HG03521 (cell line): Measurements from ENCODE around the gene NRAP.
A peak's percentile ranks its signal among the peaks of the same experiment; 100 is the strongest.
"Not testable (repeated sequence)": the region's sequence is repeated elsewhere in the genome, so short reads cannot be mapped to it uniquely, and the experiment has no call there.

Experiments
- ATAC-seq: cut with Tn5 transposase; IDR thresholded peaks from one replicate; pipeline ENCODE4 v1.9.1; 2021; ENCODE audit warnings: mild to moderate bottlenecking, moderate library complexity; ENCODE audit not compliant: unreplicated experiment

Gene NRAP

GRCh38 chr10:113681533-113682470 lies 18.0 kb upstream of the NRAP start:
- ATAC-seq = peak; percentile 55

GRCh38 chr10:113680190-113681111 lies 16.6 kb upstream of the NRAP start:
- ATAC-seq = peak; percentile 5

- ATAC-seq = peak; percentile 66
Measured at GRCh38 chr10:113679463-113680189, 15.8 kb upstream of the NRAP start, which contains the start of gene CASP7. CASP7 (plus strand) TSS chr10:113679912; CDS start chr10:113697494, 17,582 bp downstream.

- peak; percentile 67 for ATAC-seq
Measured at GRCh38 chr10:113666682-113667252, 2.9 kb upstream of the NRAP start.

GRCh38 chr10:113665806-113666354 lies 2.0 kb upstream of the NRAP start:
- no peak for ATAC-seq

GRCh38 chr10:113665352-113665751 lies 1.5 kb upstream of the NRAP start:
- ATAC-seq = no peak

GRCh38 chr10:113663142-113663541 lies 699 bp downstream of the NRAP start:
- no peak for ATAC-seq

GRCh38 chr10:113661332-113661731 lies 2.5 kb downstream of the NRAP start:
- no peak for ATAC-seq

- ATAC-seq = no peak
Measured at GRCh38 chr10:113657544-113657943, 6.3 kb downstream of the NRAP start.

- ATAC-seq = no peak
Measured at GRCh38 chr10:113656896-113657295, 6.9 kb downstream of the NRAP start.

GRCh38 chr10:113652456-113652855 lies 11.4 kb downstream of the NRAP start:
- not testable (repeated sequence) for ATAC-seq

- ATAC-seq = no peak
Measured at GRCh38 chr10:113651898-113652297, 11.9 kb downstream of the NRAP start.

- no peak for ATAC-seq
Measured at GRCh38 chr10:113651021-113651420, 12.8 kb downstream of the NRAP start.

- ATAC-seq = no peak
Measured at GRCh38 chr10:113650172-113650571, 13.7 kb downstream of the NRAP start.

GRCh38 chr10:113648478-113648877 lies 15.4 kb downstream of the NRAP start:
- ATAC-seq = no peak

GRCh38 chr10:113647812-113648211 lies 16.0 kb downstream of the NRAP start:
- no peak for ATAC-seq

GRCh38 chr10:113646336-113647201 lies 17.3 kb downstream of the NRAP start:
- no peak for ATAC-seq

- ATAC-seq = no peak
Measured at GRCh38 chr10:113644185-113645120, 19.4 kb downstream of the NRAP start.
